PC-3 (cell line): ENCODE measurements around the gene ACAD10. TPM values are rescaled to one million over a fixed set of nuclear protein-coding genes. Genes with fewer than 3 reads are reported as not detected.

ENCODE experiments used
- ATAC-seq: fragments of 200-7000 bp; cut with Tn5 transposase; 2 replicates; pipeline ENCODE4 v1.9.1; 2020; ENCODE audit warnings: mild to moderate bottlenecking, moderate library complexity
- BruUV-seq: library from RNA; stranded (reverse); fragments of 400-500 nt; replicated peaks from 2 replicates; lab custom pipeline; 2021; lab: Mats Ljungman, UMichigan
- CTCF ChIA-PET: fragments of 300-600 bp; sonication (Branson Sonifier 250); formaldehyde crosslinking; loops from one replicate; lab custom pipeline; 2022; ENCODE audit warnings: antibody characterized with exemption; lab: Charles Lee
- POLR2A ChIA-PET: fragments of 300-600 bp; sonication (Branson Sonifier 250); formaldehyde crosslinking; loops from one replicate; lab custom pipeline; 2022; ENCODE audit warnings: antibody characterized with exemption; ENCODE audit not compliant: unreplicated experiment; lab: Charles Lee
- DNase-seq: peaks from one replicate; pipeline ENCODE4 v3.0.0-alpha.2; 2015
- H2AFZ ChIP-seq: fragments of 300-600 bp; sonication (generic); 2 replicates; pipeline ENCODE4 v1.6.0; 2016; ENCODE audit warnings: antibody characterized with exemption, low read length
- H3F3A ChIP-seq: fragments of 300-600 bp; sonication (generic); one replicate; pipeline ENCODE4 v1.6.0; 2017; ENCODE audit warnings: antibody characterized with exemption, low read length, control low read depth, mild to moderate bottlenecking; ENCODE audit not compliant: unreplicated experiment
- H3K27ac ChIP-seq: fragments of 300-600 bp; sonication (generic); 2 replicates; pipeline ENCODE4 v1.5.1; 2016; ENCODE audit warnings: mild to moderate bottlenecking, low read length
- H3K27me3 ChIP-seq: fragments of 300-600 bp; sonication (generic); 2 replicates; pipeline ENCODE4 v1.6.1; 2016; ENCODE audit warnings: low read length, mixed read lengths
- H3K36me3 ChIP-seq: fragments of 300-600 bp; sonication (generic); 2 replicates; pipeline ENCODE4 v1.6.1; 2016; ENCODE audit warnings: low read depth, mixed run types, low read length, mixed read lengths
- H3K4me1 ChIP-seq: fragments of 300-600 bp; sonication (generic); 2 replicates; pipeline ENCODE4 v1.5.1; 2016; ENCODE audit warnings: low read length; ENCODE audit not compliant: insufficient read depth
- H3K4me2 ChIP-seq: fragments of 300-600 bp; sonication (generic); 2 replicates; pipeline ENCODE4 v1.6.0; 2016; ENCODE audit warnings: low read length
- H3K4me3 ChIP-seq: fragments of 300-600 bp; sonication (generic); 2 replicates; pipeline ENCODE4 v1.5.1; 2016; ENCODE audit warnings: mild to moderate bottlenecking, low read length, mixed read lengths
- H3K79me2 ChIP-seq: fragments of 300-600 bp; sonication (generic); 2 replicates; pipeline ENCODE4 v1.6.1; 2017; ENCODE audit warnings: low read length, mixed read lengths
- H3K9ac ChIP-seq: fragments of 300-600 bp; sonication (generic); 2 replicates; pipeline ENCODE4 v1.6.0; 2016; ENCODE audit warnings: mild to moderate bottlenecking, low read length
- H3K9me2 ChIP-seq: fragments of 300-600 bp; sonication (generic); replicated peaks from 2 replicates; pipeline ENCODE4 v1.6.1; 2016; ENCODE audit warnings: mixed run types, low read length, mixed read lengths
- H3K9me3 ChIP-seq: fragments of 300-600 bp; sonication (generic); 2 replicates; pipeline ENCODE4 v1.6.1; 2016; ENCODE audit warnings: low read length, mixed read lengths
- H4K20me1 ChIP-seq: fragments of 300-600 bp; sonication (generic); 2 replicates; pipeline ENCODE4 v1.6.1; 2016; ENCODE audit warnings: low read length, mixed read lengths
- EZH2 ChIP-seq: fragments of 300-600 bp; sonication (generic); IDR thresholded peaks from one replicate; pipeline ENCODE4 v1.6.1; 2017; ENCODE audit warnings: antibody characterized with exemption, mild to moderate bottlenecking, low read length; ENCODE audit not compliant: unreplicated experiment
- EZH2phosphoT487 ChIP-seq: fragments of 300-600 bp; sonication (generic); IDR thresholded peaks from 2 replicates; pipeline ENCODE4 v1.6.1; 2018; ENCODE audit warnings: mild to moderate bottlenecking, antibody characterized with exemption, low read length, borderline replicate concordance
- intact Hi-C: fragments of 100-400 bp; cut with micrococcal nuclease; formaldehyde crosslinking; loops from 2 replicates; pipeline ENCODE4 v1.9.0; 2023
- total RNA-seq: library from RNA; depleted of rRNA; stranded (reverse); fragments of >200 nt; gene quantifications from 2 replicates; pipeline ENCODE4 v1.2.3, GENCODE V29; 2014
- TF ChIP-seq, protein P1 (sequence below): fragments of 300-600 bp; sonication (generic); conservative IDR thresholded peaks from 2 replicates; pipeline ENCODE4 v1.5.1; 2017; ENCODE audit warnings: antibody characterized with exemption, low read depth, mild to moderate bottlenecking, low read length

ACAD10 gene
- total RNA-seq, 1 experiment from 2014 or later, result 27.4 TPM

DNA sequence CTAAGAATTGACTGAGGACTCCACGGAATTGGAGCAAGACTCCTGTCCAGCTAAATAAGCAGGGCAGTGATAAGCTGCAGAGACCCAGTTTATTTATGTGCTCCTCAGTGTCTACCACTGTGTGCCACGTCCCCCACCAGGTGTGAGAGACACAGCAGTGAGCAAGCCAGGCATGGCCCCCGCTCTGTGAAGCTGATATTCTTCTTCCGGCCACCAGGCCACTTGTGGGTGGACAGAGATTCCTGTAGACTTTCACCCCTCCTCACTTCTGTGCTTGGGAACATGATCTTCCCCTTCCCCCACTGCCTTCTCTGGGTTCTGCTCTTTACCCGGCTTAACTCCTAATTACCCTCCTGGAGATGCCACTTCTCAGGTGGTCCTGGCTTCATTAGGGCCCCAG is 21.4 kb upstream of the ACAD10 start:
- Histone ChIP-seq H3K9me2 (no peaks in the 10 kb centered on the region), H3K27me3 (no peaks in the 10 kb centered on the region), H3F3A (no peaks in the 10 kb centered on the region), H3K4me1 (no peaks in the 10 kb centered on the region), H2AFZ (no peak overlapping the region), H3K9ac (no peak overlapping the region), H3K9me3 (no peaks in the 10 kb centered on the region), H3K27ac (no peak overlapping the region), H3K36me3 (peaks cover 34% of the 10 kb centered on the region), H3K4me2 (no peak overlapping the region), H3K79me2 (no peaks in the 10 kb centered on the region), H4K20me1 (no peaks in the 10 kb centered on the region), H3K4me3 (no peak overlapping the region)
- ChIA-PET CTCF (no interaction called here), POLR2A (no interaction called here)
- no TSS peak for BruUV-seq
- DNase-seq (no peak), ATAC-seq (no peak)
- intact Hi-C loops, result no loop called here
- TF ChIP-seq EZH2 (no peak), EZH2phosphoT487 (no peak)
- TF ChIP-seq, protein P1, sequence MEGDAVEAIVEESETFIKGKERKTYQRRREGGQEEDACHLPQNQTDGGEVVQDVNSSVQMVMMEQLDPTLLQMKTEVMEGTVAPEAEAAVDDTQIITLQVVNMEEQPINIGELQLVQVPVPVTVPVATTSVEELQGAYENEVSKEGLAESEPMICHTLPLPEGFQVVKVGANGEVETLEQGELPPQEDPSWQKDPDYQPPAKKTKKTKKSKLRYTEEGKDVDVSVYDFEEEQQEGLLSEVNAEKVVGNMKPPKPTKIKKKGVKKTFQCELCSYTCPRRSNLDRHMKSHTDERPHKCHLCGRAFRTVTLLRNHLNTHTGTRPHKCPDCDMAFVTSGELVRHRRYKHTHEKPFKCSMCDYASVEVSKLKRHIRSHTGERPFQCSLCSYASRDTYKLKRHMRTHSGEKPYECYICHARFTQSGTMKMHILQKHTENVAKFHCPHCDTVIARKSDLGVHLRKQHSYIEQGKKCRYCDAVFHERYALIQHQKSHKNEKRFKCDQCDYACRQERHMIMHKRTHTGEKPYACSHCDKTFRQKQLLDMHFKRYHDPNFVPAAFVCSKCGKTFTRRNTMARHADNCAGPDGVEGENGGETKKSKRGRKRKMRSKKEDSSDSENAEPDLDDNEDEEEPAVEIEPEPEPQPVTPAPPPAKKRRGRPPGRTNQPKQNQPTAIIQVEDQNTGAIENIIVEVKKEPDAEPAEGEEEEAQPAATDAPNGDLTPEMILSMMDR, result no peak

DNA sequence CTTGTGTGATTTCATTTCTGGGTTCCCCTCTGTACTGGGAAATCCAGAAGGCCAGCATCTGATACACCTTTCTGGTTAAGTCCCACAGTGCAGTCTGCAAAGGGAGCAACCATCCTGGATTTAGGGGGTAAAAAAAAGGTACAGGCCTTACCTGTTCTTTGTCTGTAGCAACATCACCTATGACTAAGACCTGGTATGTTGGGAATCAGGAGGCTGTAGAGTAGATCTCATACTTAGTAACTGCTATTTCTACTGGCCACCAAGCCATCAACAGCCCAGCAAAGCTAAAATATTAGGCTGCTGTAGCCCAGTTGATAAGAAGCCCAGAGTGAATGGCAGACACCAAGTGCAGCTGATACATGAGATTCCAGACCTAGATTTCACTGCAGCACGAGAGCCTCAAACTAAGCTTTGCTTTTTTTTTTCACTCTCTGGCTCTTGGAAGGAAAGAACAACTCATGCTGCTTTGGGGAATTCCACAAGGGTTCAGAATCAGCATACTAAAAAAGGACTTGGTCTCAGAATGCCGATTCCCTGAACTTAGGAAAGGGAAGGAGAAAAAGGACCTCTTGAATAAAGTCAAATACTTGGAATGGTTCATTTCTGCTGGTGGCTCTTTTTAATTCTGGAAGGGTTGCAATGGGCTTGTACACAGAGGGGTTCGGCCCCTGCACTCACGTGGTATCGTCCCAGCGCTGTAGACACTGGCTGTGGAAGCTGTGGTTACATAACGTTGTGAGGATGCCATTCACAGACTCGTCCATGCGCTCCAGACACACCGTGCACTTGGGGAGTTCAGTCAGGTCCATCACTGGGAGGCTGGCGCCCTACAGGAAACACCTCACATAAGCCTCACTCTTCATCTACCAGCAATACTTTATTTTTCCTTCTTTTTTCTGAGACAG is 20.6 kb upstream of the ACAD10 start:
- BruUV-seq, result no TSS peak
- no peaks in the 10 kb centered on the region for H3K4me1 ChIP-seq
- no peak overlapping the region for H2AFZ ChIP-seq
- no peak overlapping the region for H3K9ac ChIP-seq
- H3K9me2 ChIP-seq, result no peaks in the 10 kb centered on the region
- no peaks in the 10 kb centered on the region for H3K79me2 ChIP-seq
- DNase-seq (no peak), ATAC-seq (no peak)
- POLR2A ChIA-PET, result no interaction called here
- H3K27ac ChIP-seq, result no peak overlapping the region
- H3K4me3 ChIP-seq, result no peak overlapping the region
- no peaks in the 10 kb centered on the region for H3F3A ChIP-seq
- intact Hi-C loops, result no loop called here
- no peaks in the 10 kb centered on the region for H3K9me3 ChIP-seq
- H3K4me2 ChIP-seq, result no peak overlapping the region
- no peaks in the 10 kb centered on the region for H3K27me3 ChIP-seq
- TF ChIP-seq EZH2, result no peak
- TF ChIP-seq, protein P1, result no peak
- no peak for TF ChIP-seq EZH2phosphoT487
- CTCF ChIA-PET, result no interaction called here
- H4K20me1 ChIP-seq, result no peaks in the 10 kb centered on the region
- H3K36me3 ChIP-seq, result peaks cover 36% of the 10 kb centered on the region

DNA sequence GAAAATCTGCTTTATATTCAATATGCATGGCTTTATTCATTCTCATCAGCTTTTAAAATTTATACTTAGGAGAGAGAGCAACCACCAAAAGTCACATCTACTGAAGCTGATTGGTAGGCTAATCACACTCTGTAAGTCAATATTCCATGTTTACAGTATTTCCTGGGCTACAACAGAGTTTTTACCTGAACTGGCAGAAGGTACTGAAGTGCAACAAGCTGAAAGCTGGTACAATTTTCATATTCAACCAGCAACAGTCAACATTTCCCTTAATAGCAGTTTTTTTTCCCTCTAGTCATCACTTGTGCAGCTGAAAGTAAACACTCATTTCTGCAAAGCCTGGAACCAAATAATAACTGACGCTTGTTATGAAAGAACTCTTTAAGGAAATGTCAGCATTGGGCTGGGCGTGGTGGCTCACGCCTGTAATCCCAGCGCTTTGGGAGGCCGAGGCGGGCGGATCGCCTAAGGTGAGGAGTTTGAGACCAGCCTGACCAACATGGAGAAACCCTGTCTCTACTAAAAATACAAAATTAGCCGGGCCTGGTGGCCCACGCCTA is 13.0 kb upstream of the ACAD10 start:
- Histone ChIP-seq H2AFZ (no peak overlapping the region), H3K4me2 (no peak overlapping the region), H3K27ac (no peak overlapping the region), H3K9me3 (no peaks in the 10 kb centered on the region), H3K79me2 (no peaks in the 10 kb centered on the region), H3K9ac (no peak overlapping the region), H3K4me3 (no peak overlapping the region), H3K36me3 (peaks cover 47% of the 10 kb centered on the region), H3K4me1 (no peaks in the 10 kb centered on the region), H3K9me2 (no peaks in the 10 kb centered on the region), H3K27me3 (no peaks in the 10 kb centered on the region), H4K20me1 (no peaks in the 10 kb centered on the region), H3F3A (no peaks in the 10 kb centered on the region)
- ChIA-PET CTCF (interaction anchor here (0.6 kb wide), 1 partner anchor 79 kb away, joined by 6 read pairs; no protein-coding TSS in a partner anchor), POLR2A (no interaction called here)
- BruUV-seq, result no TSS peak
- DNase-seq (no peak), ATAC-seq (no peak)
- TF ChIP-seq, protein P1, result no peak
- TF ChIP-seq EZH2phosphoT487 (no peak), EZH2 (no peak)
- intact Hi-C loops, result loop anchor here (10.0 kb wide), 2 partner anchors 148 to 278 kb away; no protein-coding TSS in a partner anchor
